Measurements from ENCODE around the gene PPP1R2C.

Gene PPP1R2C

DNA sequence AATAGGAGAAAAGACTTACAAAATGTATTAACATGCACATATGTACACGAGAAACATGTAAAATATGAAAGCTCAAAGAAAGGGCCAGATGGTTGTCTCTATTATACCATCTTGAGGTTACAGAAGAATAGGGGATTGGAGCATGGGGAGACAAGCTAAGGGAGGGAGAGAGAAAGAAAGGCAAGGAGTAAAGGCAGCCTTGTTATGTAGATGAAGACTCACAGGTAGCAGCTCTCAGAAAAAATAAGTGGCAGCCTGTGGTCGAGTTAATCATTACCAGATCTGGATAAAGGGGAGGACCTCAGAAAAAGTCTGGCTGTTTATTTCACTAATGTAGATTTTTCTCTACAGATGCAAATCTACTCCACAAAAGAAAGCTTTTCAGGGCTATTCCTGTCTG, 26.6 kb upstream of the PPP1R2C start:
- Histone ChIP-seq H2BK12ac (ENCODE audit: low read length) (no peak overlapping the region), H2AFZ (ENCODE audit: low read length) (no peak overlapping the region), H3K14ac (ENCODE audit: low read length) (no peak overlapping the region), H3K4me2 (ENCODE audit: insufficient read depth, low read length, poor library complexity, severe bottlenecking) (no peak overlapping the region), H3K27me3 (ENCODE audit: control insufficient read depth in 3 of 3, insufficient read depth in 3 of 3, low read depth in 1 of 3, low read length in 3 of 3) (no peaks in the 10 kb centered on the region), H3K9ac (ENCODE audit: low read depth, low read length, poor library complexity) (no peak overlapping the region), H3K9me3 (replicated peaks in 1 of 2; ENCODE audit: control insufficient read depth in 2 of 2, insufficient read depth in 1 of 2, low read depth in 1 of 2, low read length in 2 of 2) (no peaks in the 10 kb centered on the region), H3K36me3 (replicated peaks in 1 of 2; ENCODE audit: control insufficient read depth in 2 of 2, insufficient read depth in 2 of 2, low read length in 2 of 2) (no peaks in the 10 kb centered on the region), H3K27ac (replicated peaks; ENCODE audit: low read length) (no peak overlapping the region), H4K91ac (ENCODE audit: low read depth, low read length, poor library complexity) (no peak overlapping the region), H4K8ac (ENCODE audit: low read depth, low read length) (no peak overlapping the region), H3K79me1 (ENCODE audit: low read depth, low read length) (no peaks in the 10 kb centered on the region), H3K18ac (ENCODE audit: low read length) (no peak overlapping the region), H3K23ac (ENCODE audit: low read depth, low read length, poor library complexity) (no peak overlapping the region), H3K4ac (ENCODE audit: low read length) (no peak overlapping the region), H3K4me3 (ENCODE audit: low read length in 2 of 2) (no peak overlapping the region), H2BK5ac (ENCODE audit: low read length) (no peak overlapping the region), H3K4me1 (ENCODE audit: control insufficient read depth in 2 of 2, insufficient read depth in 1 of 2, low read depth in 1 of 2, low read length in 2 of 2) (peaks cover 0 to 3% of the 10 kb centered on the region in 2 donors), H2BK120ac (ENCODE audit: low read depth, low read length) (no peak overlapping the region), H2BK15ac (ENCODE audit: low read length) (no peak overlapping the region), H2AK5ac (ENCODE audit: low read depth, low read length) (no peak overlapping the region)
- no peak for DNase-seq (ENCODE audit: low spot score)
- WGBS, 2 donors (ENCODE audit: extremely low coverage in 2 of 2, insufficient read length in 2 of 2, insufficient replicate concordance in 1 of 2): no CpG with 5 or more reads among the region's 2 CpGs

DNA sequence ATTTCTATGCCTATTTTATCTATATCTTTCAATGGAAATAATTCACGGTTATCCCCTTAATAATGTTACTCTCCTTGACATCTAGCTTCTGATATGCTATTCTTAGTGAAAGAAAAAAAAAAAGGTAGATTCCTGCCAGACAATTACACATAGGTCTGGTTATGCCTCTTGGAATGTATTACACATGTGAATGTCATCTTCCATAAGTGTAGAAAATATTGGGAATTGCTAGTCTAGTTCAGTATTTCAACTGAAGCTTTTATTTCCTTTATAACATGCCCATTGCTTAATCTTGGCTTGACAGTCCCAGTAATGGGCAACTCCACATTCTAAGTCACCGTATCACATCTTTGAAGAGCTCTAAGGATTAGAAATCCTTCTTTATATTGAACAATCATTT, 25.4 kb upstream of the PPP1R2C start:
- no peak for DNase-seq (ENCODE audit: low spot score)
- no peak overlapping the region for H4K91ac ChIP-seq (ENCODE audit: low read depth, low read length, poor library complexity)
- H3K27me3 ChIP-seq (ENCODE audit: control insufficient read depth in 3 of 3, insufficient read depth in 3 of 3, low read depth in 1 of 3, low read length in 3 of 3): no peaks in the 10 kb centered on the region
- no peak overlapping the region for H3K9ac ChIP-seq (ENCODE audit: low read depth, low read length, poor library complexity)
- H3K9me3 ChIP-seq (replicated peaks in 1 of 2; ENCODE audit: control insufficient read depth in 2 of 2, insufficient read depth in 1 of 2, low read depth in 1 of 2, low read length in 2 of 2): no peaks in the 10 kb centered on the region
- no peak overlapping the region for H2BK5ac ChIP-seq (ENCODE audit: low read length)
- H3K18ac ChIP-seq (ENCODE audit: low read length): no peak overlapping the region
- H3K4me3 ChIP-seq (ENCODE audit: low read length in 2 of 2): no peak overlapping the region
- no peak overlapping the region for H3K4ac ChIP-seq (ENCODE audit: low read length)
- no peak overlapping the region for H3K4me2 ChIP-seq (ENCODE audit: insufficient read depth, low read length, poor library complexity, severe bottlenecking)
- no peak overlapping the region for H2AFZ ChIP-seq (ENCODE audit: low read length)
- H4K8ac ChIP-seq (ENCODE audit: low read depth, low read length): no peak overlapping the region
- no peak overlapping the region for H2AK5ac ChIP-seq (ENCODE audit: low read depth, low read length)
- no peak overlapping the region for H3K27ac ChIP-seq (replicated peaks; ENCODE audit: low read length)
- H3K14ac ChIP-seq (ENCODE audit: low read length): no peak overlapping the region
- no peaks in the 10 kb centered on the region for H3K36me3 ChIP-seq (replicated peaks in 1 of 2; ENCODE audit: control insufficient read depth in 2 of 2, insufficient read depth in 2 of 2, low read length in 2 of 2)
- no CpG with 5 or more reads among the region's 2 CpGs for WGBS, 2 donors (ENCODE audit: extremely low coverage in 2 of 2, insufficient read length in 2 of 2, insufficient replicate concordance in 1 of 2)
- H3K23ac ChIP-seq (ENCODE audit: low read depth, low read length, poor library complexity): no peak overlapping the region
- no peaks in the 10 kb centered on the region for H3K4me1 ChIP-seq (ENCODE audit: control insufficient read depth in 2 of 2, insufficient read depth in 1 of 2, low read depth in 1 of 2, low read length in 2 of 2)
- no peak overlapping the region for H2BK15ac ChIP-seq (ENCODE audit: low read length)
- no peak overlapping the region for H2BK12ac ChIP-seq (ENCODE audit: low read length)
- no peaks in the 10 kb centered on the region for H3K79me1 ChIP-seq (ENCODE audit: low read depth, low read length)
- no peak overlapping the region for H2BK120ac ChIP-seq (ENCODE audit: low read depth, low read length)

DNA sequence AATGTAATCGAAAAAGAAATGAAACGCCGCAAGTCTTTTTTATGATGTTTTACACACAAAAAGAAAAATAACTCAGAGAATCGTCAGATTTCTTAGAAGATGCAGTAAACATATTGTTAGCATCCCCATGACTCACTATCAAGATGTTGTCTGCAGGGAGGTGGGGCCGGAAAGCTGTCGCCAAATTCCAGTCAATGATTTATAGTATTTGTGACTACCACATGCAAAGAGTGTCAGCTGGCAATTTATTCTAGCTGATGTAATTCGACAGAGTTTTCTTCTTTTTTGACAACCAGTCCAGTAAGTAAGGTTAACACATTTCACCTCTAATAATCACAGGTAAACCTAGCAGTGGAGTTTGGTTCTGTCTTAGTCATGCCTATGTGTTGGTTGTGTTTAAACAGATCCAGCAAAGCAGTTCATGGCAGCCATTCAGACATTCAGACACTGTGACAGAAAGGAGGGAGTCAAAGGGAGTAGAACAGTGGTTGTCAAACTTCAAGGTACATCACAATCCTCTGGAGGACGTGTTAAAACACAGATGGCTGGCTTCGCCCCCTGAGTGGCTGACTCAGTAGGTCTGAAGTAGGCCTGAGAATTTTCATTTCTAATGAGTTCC, 19.8 kb upstream of the PPP1R2C start:
- Histone ChIP-seq H2AK5ac (ENCODE audit: low read depth, low read length) (no peak overlapping the region), H3K36me3 (replicated peaks in 1 of 2; ENCODE audit: control insufficient read depth in 2 of 2, insufficient read depth in 2 of 2, low read length in 2 of 2) (no peaks in the 10 kb centered on the region), H3K4me1 (ENCODE audit: control insufficient read depth in 2 of 2, insufficient read depth in 1 of 2, low read depth in 1 of 2, low read length in 2 of 2) (no peaks in the 10 kb centered on the region), H3K9ac (ENCODE audit: low read depth, low read length, poor library complexity) (no peak overlapping the region), H3K18ac (ENCODE audit: low read length) (no peak overlapping the region), H3K27me3 (ENCODE audit: control insufficient read depth in 3 of 3, insufficient read depth in 3 of 3, low read depth in 1 of 3, low read length in 3 of 3) (no peaks in the 10 kb centered on the region), H4K8ac (ENCODE audit: low read depth, low read length) (no peak overlapping the region), H2BK12ac (ENCODE audit: low read length) (no peak overlapping the region), H3K79me1 (ENCODE audit: low read depth, low read length) (no peaks in the 10 kb centered on the region), H2BK120ac (ENCODE audit: low read depth, low read length) (no peak overlapping the region), H3K4ac (ENCODE audit: low read length) (no peak overlapping the region), H2BK5ac (ENCODE audit: low read length) (no peak overlapping the region), H2AFZ (ENCODE audit: low read length) (no peak overlapping the region), H3K23ac (ENCODE audit: low read depth, low read length, poor library complexity) (no peak overlapping the region), H3K9me3 (replicated peaks in 1 of 2; ENCODE audit: control insufficient read depth in 2 of 2, insufficient read depth in 1 of 2, low read depth in 1 of 2, low read length in 2 of 2) (no peaks in the 10 kb centered on the region), H2BK15ac (ENCODE audit: low read length) (no peak overlapping the region), H3K14ac (ENCODE audit: low read length) (no peak overlapping the region), H4K91ac (ENCODE audit: low read depth, low read length, poor library complexity) (no peak overlapping the region), H3K4me3 (ENCODE audit: low read length in 2 of 2) (no peak overlapping the region), H3K27ac (replicated peaks; ENCODE audit: low read length) (no peak overlapping the region), H3K4me2 (ENCODE audit: insufficient read depth, low read length, poor library complexity, severe bottlenecking) (no peak overlapping the region)
- WGBS, 2 donors (ENCODE audit: extremely low coverage in 2 of 2, insufficient read length in 2 of 2, insufficient replicate concordance in 1 of 2): no CpG with 5 or more reads among the region's 9 CpGs
- no peak for DNase-seq (ENCODE audit: low spot score)

DNA sequence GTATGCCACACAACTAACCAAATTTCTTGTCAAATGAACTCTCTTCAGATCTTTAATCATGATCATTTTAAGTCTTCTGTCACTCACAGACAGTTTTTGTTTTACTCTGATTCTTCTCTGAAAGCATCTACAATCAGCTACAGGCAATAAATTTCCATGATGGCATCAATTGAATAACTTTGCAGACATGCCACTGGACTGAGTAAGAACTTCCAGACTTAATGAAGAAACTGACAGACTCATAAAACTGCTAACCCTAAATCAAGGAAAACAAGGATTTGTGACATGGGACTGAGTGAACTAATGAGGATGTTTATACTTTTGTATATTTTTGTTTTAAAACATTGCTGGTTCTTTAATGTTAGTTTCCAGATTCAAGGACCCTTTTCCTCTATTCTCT, 5.5 kb upstream of the PPP1R2C start:
- H3K27ac ChIP-seq (replicated peaks; ENCODE audit: low read length): no peak overlapping the region
- no peaks in the 10 kb centered on the region for H3K4me1 ChIP-seq (ENCODE audit: control insufficient read depth in 2 of 2, insufficient read depth in 1 of 2, low read depth in 1 of 2, low read length in 2 of 2)
- peaks cover 0 to under 1% of the 10 kb centered on the region in 2 donors for H3K9me3 ChIP-seq (replicated peaks in 1 of 2; ENCODE audit: control insufficient read depth in 2 of 2, insufficient read depth in 1 of 2, low read depth in 1 of 2, low read length in 2 of 2)
- H3K27me3 ChIP-seq (ENCODE audit: control insufficient read depth in 3 of 3, insufficient read depth in 3 of 3, low read depth in 1 of 3, low read length in 3 of 3): no peaks in the 10 kb centered on the region
- no peak for DNase-seq (ENCODE audit: low spot score)
- H4K8ac ChIP-seq (ENCODE audit: low read depth, low read length): no peak overlapping the region
- H2AFZ ChIP-seq (ENCODE audit: low read length): no peak overlapping the region
- no peak overlapping the region for H3K4me3 ChIP-seq (ENCODE audit: low read length in 2 of 2)
- H3K79me1 ChIP-seq (ENCODE audit: low read depth, low read length): no peaks in the 10 kb centered on the region
- no peak overlapping the region for H3K23ac ChIP-seq (ENCODE audit: low read depth, low read length, poor library complexity)
- no peak overlapping the region for H3K9ac ChIP-seq (ENCODE audit: low read depth, low read length, poor library complexity)
- no peak overlapping the region for H2BK120ac ChIP-seq (ENCODE audit: low read depth, low read length)
- H3K36me3 ChIP-seq (replicated peaks in 1 of 2; ENCODE audit: control insufficient read depth in 2 of 2, insufficient read depth in 2 of 2, low read length in 2 of 2): no peaks in the 10 kb centered on the region
- no peak overlapping the region for H3K4ac ChIP-seq (ENCODE audit: low read length)
- H4K91ac ChIP-seq (ENCODE audit: low read depth, low read length, poor library complexity): no peak overlapping the region
- H2BK12ac ChIP-seq (ENCODE audit: low read length): no peak overlapping the region
- H2AK5ac ChIP-seq (ENCODE audit: low read depth, low read length): no peak overlapping the region
- H3K4me2 ChIP-seq (ENCODE audit: insufficient read depth, low read length, poor library complexity, severe bottlenecking): no peak overlapping the region
- no peak overlapping the region for H2BK5ac ChIP-seq (ENCODE audit: low read length)
- H2BK15ac ChIP-seq (ENCODE audit: low read length): no peak overlapping the region
- H3K14ac ChIP-seq (ENCODE audit: low read length): no peak overlapping the region
- H3K18ac ChIP-seq (ENCODE audit: low read length): no peak overlapping the region
